Jurkat, Clone E6-1 (cell line): ENCODE results near the gene ZFYVE28.

ENCODE experiments used
- DNase-seq: peaks from one replicate; pipeline ENCODE4 v3.0.0-alpha.2; 2011; ENCODE audit warnings: low read depth, low spot score
- H3K4me3 ChIP-seq: 2 replicates; pipeline ENCODE4 v1.5.1; 2011; ENCODE audit warnings: mild to moderate bottlenecking, low read length, control low read depth, moderate library complexity

ZFYVE28 gene

DNA sequence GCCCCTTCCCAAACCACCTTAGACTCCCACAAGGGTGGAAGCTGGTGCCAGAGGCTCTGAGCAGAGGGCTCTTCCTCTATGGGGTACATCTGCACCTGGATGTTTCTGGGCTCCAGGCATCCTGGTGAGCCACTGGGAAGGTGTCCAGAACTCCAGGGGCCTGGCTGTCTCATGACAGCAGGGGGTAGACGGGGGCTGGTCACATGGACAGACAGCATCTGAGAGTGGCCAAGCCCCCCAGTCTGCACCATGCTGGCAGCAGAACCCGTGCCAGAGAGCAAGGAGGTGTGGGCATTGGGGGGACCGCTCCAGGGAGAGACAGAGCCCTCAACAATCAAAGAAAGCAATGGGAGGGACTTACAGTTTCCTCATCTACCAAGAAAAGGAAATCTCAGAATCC, 39.5 kb downstream of the ZFYVE28 start:
- no peak for DNase-seq

GRCh38 chr4:2378401-2378800, 40.0 kb downstream of the ZFYVE28 start:
- no peak for DNase-seq
- H3K4me3 ChIP-seq = no peak overlapping the region

More for the DNA sequence above, 39.5 kb downstream of the ZFYVE28 start:
- no peak overlapping the region for H3K4me3 ChIP-seq

DNA sequence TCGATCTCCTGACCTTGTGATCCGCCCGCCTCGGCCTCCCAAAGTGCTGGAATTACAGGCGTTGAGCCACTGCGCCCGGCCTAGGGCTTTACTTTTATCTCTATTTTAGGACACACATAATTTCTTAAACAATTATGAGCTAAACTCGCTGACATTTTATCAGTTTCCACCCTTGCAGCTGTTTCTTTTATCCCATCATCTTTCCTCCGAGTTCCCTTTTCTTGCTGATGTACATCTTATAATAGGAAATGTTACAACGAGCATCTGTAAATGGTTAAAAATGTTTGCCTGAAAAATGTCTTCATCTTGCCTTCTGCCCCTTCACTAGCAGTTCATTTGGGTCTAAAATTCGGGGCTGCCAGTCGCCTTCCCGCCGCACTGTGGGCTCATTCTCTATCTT, 41.2 kb downstream of the ZFYVE28 start:
- DNase-seq = no peak
- no peak overlapping the region for H3K4me3 ChIP-seq

- H3K4me3 ChIP-seq = no peak overlapping the region
- DNase-seq = no peak
Measured at GRCh38 chr4:2375427-2375826, 43.0 kb downstream of the ZFYVE28 start.

DNA sequence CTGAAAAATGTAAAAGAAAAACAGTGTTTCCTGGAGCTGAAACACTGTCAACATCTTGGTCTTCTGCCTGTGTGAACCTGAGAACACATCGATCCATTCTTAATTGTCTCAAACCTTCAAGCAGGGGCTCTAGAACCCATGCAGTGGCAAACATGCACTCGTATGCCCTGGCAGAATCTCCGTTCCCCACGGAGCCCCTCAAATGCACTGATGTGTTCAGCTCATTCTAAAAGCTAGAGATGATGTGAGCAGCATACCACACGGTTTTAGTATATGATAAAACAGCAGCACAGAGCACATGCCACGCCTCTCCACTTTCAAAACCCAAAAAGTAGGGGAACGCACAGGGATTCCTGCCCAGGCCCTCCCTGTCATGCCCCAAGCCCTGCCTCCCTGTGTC, 44.9 kb downstream of the ZFYVE28 start:
- H3K4me3 ChIP-seq = no peak overlapping the region
- DNase-seq = no peak

GRCh38 chr4:2372488-2373030, 45.9 kb downstream of the ZFYVE28 start:
- H3K4me3 ChIP-seq = no peak overlapping the region
- DNase-seq = no peak

DNA sequence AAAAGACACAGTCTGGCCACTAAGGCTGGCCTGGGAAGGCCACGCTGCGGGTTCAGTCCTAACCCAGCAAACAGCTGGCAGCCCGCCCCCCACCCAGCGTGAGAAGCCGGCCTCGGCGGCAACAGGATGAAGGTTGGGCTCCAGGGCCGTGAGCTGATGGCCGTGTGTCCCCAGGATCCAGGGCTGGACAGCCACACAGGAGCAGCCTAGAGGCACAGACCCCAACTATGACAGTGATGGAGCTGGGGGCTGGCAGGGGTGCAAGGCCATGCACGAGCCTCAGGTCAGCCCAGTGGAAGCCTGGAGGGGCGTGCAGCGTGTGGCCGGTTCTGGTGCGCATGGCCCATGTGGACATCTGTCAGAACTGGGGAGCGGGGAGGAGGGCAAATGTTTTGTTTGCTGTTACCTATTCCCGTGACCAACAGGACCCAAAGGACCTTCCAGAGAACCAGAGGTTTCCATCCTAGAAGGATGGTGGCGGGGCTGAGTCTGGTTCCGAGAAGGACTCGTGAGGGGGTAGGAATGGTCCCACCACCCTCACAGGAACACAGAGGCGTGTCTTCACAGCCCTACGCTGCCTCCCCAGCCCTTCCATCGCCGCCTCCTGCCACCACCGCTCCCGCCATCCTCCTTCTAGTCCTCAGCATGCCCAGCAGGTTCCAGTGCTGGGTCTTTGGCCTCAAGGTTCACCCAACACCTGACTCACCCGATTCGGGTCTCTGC, 46.5 kb downstream of the ZFYVE28 start:
- DNase-seq = no peak
- no peak overlapping the region for H3K4me3 ChIP-seq

DNA sequence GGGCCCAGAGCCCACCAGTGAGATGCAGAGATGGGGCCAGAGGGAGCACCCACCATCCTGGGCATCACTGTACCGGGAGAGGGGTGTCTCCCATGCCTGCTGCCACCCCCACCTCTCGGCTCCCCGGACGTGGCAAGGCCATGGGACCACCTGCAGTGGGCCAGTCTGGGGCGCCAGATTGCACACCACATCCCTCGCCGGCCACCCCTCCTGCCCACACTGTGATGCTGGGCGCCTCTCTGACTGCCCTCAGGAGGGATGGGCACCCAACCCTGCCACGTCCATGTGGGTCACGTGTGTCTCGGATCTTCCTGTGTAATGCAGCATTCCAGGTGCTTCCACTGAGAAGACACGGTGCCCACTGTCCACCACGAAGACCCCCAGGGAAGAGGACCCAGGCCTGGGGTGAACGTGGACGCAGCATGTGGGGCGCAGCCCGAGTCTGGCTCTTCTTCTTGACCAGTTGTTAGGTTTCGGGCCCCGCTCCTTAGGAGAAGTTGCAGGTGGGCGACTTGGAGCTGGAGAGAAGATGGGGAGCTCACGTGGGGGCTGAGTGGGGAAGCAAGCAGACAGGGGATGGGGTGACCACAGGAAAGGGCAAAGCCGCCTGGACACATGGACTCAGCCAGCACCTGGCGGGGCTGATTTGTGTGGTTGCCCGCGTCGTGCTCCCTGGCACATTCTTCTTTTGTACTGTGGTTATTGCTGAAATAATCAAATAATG, 47.7 kb downstream of the ZFYVE28 start:
- H3K4me3 ChIP-seq = no peak overlapping the region
- DNase-seq = no peak

GRCh38 chr4:2368746-2369437, 49.6 kb downstream of the ZFYVE28 start:
- DNase-seq = no peak

GRCh38 chr4:2367626-2368025, 50.8 kb downstream of the ZFYVE28 start:
- DNase-seq = no peak
- H3K4me3 ChIP-seq = no peak overlapping the region

More at GRCh38 chr4:2368746-2369437, 49.6 kb downstream of the ZFYVE28 start:
- H3K4me3 ChIP-seq = no peak overlapping the region

- no peak for DNase-seq
- no peak overlapping the region for H3K4me3 ChIP-seq
Measured at GRCh38 chr4:2366252-2367192, 51.9 kb downstream of the ZFYVE28 start.

GRCh38 chr4:2365913-2366210, 52.6 kb downstream of the ZFYVE28 start:
- no peak overlapping the region for H3K4me3 ChIP-seq
- DNase-seq = no peak

DNA sequence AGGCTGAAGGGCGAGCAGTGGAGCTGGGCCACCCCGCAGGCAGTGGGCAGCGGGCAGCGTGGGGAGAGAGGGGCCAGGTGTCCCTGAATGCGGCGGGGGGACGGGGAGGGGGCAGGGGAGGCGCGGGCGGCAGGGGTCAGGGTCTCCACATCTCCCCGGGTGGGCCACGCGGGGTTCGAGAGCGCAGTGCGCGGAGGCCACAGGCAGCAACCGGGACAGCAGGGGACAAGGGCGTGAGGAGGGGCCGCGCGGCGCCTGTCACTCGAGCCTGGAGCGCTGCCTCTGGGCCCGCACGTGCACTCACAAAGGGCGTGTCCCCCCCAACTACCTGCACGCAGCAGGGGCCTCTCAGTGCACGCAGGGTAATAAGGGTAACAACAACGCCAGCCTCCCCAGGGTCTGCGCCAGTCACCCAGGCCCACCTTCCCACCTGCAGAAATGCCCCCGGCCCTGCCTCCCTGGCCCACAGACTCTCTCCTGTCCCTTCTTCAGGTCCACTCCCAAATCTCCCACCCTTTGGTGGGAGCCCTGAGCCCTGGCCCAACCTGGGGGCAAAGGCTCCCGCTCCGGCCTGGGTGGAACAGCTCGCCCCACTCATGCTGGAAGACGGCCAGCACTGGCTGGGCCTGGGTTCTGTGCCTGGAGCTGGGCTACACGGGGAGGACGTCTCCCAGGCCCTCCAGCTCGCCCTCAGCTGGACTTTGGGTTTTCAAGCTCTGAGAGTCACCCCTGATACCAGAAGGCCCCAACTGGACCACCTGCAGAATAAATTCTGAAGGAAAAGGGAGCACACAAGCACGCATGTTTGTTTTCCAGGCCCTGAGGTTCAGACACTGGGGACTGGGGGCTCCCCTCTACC, 53.2 kb downstream of the ZFYVE28 start:
- no peak overlapping the region for H3K4me3 ChIP-seq
- no peak for DNase-seq

GRCh38 chr4:2364654-2365053, 53.8 kb downstream of the ZFYVE28 start:
- no peak overlapping the region for H3K4me3 ChIP-seq
- no peak for DNase-seq

- DNase-seq = no peak
Measured at GRCh38 chr4:2363951-2364653, 54.3 kb downstream of the ZFYVE28 start.

DNA sequence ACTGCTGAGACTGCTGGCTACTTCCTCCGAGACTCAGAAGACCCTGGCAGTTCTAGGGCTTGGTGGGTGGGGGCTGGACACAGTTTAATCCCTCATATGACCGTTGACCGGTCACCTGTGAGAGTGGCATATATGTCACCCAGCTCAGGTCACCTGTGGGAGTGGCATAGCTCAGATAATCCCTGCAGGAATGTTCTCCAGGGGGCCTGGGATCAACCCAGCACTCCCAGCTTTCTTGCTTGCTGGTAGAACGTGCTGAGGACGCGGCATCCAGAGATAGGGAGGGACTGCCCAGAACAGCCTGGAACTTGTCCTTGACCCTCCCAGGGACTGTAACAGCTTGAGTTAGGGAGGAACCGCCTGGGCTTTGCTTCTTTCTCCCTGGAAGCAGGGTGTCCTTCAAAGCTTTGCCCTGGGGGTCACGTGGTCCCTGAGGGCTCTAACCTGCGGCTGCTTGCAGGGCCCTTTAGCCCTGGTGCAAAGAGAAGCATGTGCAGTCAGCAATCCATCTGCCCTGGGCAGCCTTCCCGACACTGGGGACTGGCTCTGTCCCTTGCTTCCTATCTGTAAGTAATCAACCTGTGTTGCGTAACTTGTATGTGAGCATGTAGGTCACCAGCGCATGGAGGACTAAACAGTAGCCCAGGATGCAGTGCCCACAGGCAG, 55.3 kb downstream of the ZFYVE28 start:
- H3K4me3 ChIP-seq = no peak overlapping the region
- DNase-seq = no peak

More at GRCh38 chr4:2363951-2364653, 54.3 kb downstream of the ZFYVE28 start:
- no peak overlapping the region for H3K4me3 ChIP-seq
